Ishikawa (cell line): ENCODE data around the gene PUS10.

Experiments
- CEBPB ChIP-seq: IDR thresholded peaks from 2 replicates; pipeline ENCODE4 v1.6.1; 2012
- CREB1 ChIP-seq: IDR thresholded peaks from 2 replicates; pipeline ENCODE4 v1.6.1; 2012; ENCODE audit warnings: low read depth
- EP300 ChIP-seq: IDR thresholded peaks from 2 replicates; pipeline ENCODE4 v1.6.1; 2012; ENCODE audit warnings: borderline replicate concordance
- FOXM1 ChIP-seq: IDR thresholded peaks from 2 replicates; pipeline ENCODE4 v1.6.1; 2012; ENCODE audit warnings: low read depth, borderline replicate concordance
- NFIC ChIP-seq: IDR thresholded peaks from 2 replicates; pipeline ENCODE4 v1.6.1; 2012
- TAF1 ChIP-seq: IDR thresholded peaks from 2 replicates; pipeline ENCODE4 v1.6.1; 2012; ENCODE audit warnings: low read depth, mild to moderate bottlenecking
- TCF12 ChIP-seq: IDR thresholded peaks from 2 replicates; pipeline ENCODE4 v1.6.1; 2012; ENCODE audit warnings: low read depth
- TEAD4 ChIP-seq: IDR thresholded peaks from 2 replicates; pipeline ENCODE4 v1.6.1; 2012
- YY1 ChIP-seq: IDR thresholded peaks from 2 replicates; pipeline ENCODE4 v1.6.1; 2012; ENCODE audit warnings: low read depth
- TF ChIP-seq, protein P1 (sequence below): IDR thresholded peaks from 2 replicates; pipeline ENCODE4 v1.6.1; 2012; ENCODE audit warnings: low read depth, mild to moderate bottlenecking
- TF ChIP-seq, protein P2 (sequence below): IDR thresholded peaks from 2 replicates; pipeline ENCODE4 v1.6.1; 2012

DNA sequence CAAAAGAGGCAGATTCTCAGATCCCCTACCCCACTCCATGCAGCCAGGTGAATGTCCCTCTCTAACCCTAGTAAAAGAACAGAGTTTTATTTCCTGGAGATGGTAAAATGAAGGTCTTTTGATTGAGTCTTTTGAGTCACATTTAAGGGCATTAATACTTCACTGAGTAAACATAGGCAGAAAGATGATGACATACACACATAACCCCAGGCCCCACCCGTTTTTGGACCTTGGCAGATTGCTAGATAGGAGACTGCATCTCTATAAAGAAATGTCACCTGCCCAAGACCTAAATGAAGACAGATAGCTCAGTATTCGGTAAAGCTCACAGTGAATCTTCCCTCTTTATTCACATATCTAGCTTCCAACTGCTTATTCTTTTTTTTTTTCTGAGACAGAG lies 28.8 kb downstream of the PUS10 start:
- TF ChIP-seq TCF12: no peak
- TF ChIP-seq FOXM1: no peak
- TF ChIP-seq CREB1: no peak
- TF ChIP-seq TAF1: no peak
- TF ChIP-seq, protein P1, sequence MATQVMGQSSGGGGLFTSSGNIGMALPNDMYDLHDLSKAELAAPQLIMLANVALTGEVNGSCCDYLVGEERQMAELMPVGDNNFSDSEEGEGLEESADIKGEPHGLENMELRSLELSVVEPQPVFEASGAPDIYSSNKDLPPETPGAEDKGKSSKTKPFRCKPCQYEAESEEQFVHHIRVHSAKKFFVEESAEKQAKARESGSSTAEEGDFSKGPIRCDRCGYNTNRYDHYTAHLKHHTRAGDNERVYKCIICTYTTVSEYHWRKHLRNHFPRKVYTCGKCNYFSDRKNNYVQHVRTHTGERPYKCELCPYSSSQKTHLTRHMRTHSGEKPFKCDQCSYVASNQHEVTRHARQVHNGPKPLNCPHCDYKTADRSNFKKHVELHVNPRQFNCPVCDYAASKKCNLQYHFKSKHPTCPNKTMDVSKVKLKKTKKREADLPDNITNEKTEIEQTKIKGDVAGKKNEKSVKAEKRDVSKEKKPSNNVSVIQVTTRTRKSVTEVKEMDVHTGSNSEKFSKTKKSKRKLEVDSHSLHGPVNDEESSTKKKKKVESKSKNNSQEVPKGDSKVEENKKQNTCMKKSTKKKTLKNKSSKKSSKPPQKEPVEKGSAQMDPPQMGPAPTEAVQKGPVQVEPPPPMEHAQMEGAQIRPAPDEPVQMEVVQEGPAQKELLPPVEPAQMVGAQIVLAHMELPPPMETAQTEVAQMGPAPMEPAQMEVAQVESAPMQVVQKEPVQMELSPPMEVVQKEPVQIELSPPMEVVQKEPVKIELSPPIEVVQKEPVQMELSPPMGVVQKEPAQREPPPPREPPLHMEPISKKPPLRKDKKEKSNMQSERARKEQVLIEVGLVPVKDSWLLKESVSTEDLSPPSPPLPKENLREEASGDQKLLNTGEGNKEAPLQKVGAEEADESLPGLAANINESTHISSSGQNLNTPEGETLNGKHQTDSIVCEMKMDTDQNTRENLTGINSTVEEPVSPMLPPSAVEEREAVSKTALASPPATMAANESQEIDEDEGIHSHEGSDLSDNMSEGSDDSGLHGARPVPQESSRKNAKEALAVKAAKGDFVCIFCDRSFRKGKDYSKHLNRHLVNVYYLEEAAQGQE: no peak
- TF ChIP-seq CEBPB: no peak
- TF ChIP-seq, protein P2, sequence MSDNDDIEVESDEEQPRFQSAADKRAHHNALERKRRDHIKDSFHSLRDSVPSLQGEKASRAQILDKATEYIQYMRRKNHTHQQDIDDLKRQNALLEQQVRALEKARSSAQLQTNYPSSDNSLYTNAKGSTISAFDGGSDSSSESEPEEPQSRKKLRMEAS: no peak
- no peak for TF ChIP-seq EP300
- TF ChIP-seq YY1: no peak
- TF ChIP-seq NFIC: no peak
- TF ChIP-seq TEAD4: no peak
